Gastrocnemius medialis (tissue), 4 donors: Measurements from ENCODE around the gene MAFF. TPM values are rescaled to one million over a fixed set of nuclear protein-coding genes. Genes with fewer than 3 reads are reported as not detected.

Experiments
- ATAC-seq, 2 donors: fragments of 150-250 bp; one replicate each; pipeline ENCODE4 v1.9.1; 2016
- DNase-seq, 2 donors: peaks; one replicate each; pipeline ENCODE4 v3.0.0-alpha.2; 2019
- H3K27ac ChIP-seq, 4 donors: fragments of 200-600 bp; sonication (generic); 1 replicate in 1 of 4; 2 replicates in 3 of 4; pipeline ENCODE4 v1.5.1; 2016 to 2018; ENCODE audit warnings: mild to moderate bottlenecking in 2 of 4, moderate library complexity in 1 of 4
- H3K27me3 ChIP-seq, 3 donors: fragments of 200-600 bp; sonication (generic) in 2 of 3; 1 replicate in 1 of 3; 2 replicates in 2 of 3; pipeline versions ENCODE4 v1.5.1 to v1.6.0; 2016 to 2019; ENCODE audit warnings: mild to moderate bottlenecking in 1 of 3, moderate library complexity in 1 of 3
- H3K36me3 ChIP-seq, 2 donors: fragments of 200-600 bp; sonication (generic) in 1 of 2; one replicate each; pipeline ENCODE4 v1.5.1; 2017 to 2018
- H3K4me1 ChIP-seq, 2 donors: fragments of 200-600 bp; sonication (generic) in 1 of 2; one replicate each; pipeline ENCODE4 v1.5.1; 2016 to 2017; ENCODE audit warnings: mild to moderate bottlenecking in 2 of 2
- H3K4me3 ChIP-seq, 4 donors: fragments of 200-600 bp; sonication (generic) in 3 of 4; 1 replicate in 1 of 4; 2 replicates in 3 of 4; pipeline ENCODE4 v1.5.1; 2016 to 2019; ENCODE audit warnings: mild to moderate bottlenecking in 2 of 4
- H3K9me3 ChIP-seq, 3 donors: fragments of 200-600 bp; sonication (generic) in 2 of 3; 1 replicate in 1 of 3; 2 replicates in 2 of 3; pipeline ENCODE4 v1.5.1; 2016 to 2019
- POLR2A ChIP-seq, 2 donors: fragments of 450-650 bp; IDR thresholded peaks; one replicate each; pipeline ENCODE4 v1.6.1; 2017; ENCODE audit warnings: antibody characterized with exemption in 2 of 2, mild to moderate bottlenecking in 2 of 2, moderate library complexity in 2 of 2
- in situ Hi-C, 4 donors: fragments of 200-750 bp; cut with MboI; loops; one replicate each; pipeline versions ENCODE4 v1.15.0 to v1.8.0; 2017; ENCODE audit warnings: low sequenced_read_pairs in 4 of 4
- intact Hi-C: fragments of 100-400 bp; cut with DNase I; formaldehyde crosslinking; loops from one replicate; pipeline ENCODE4 v1.15.1; 2023; ENCODE audit warnings: low total_unique reads
- total RNA-seq, 4 donors: library from RNA; depleted of rRNA; stranded (reverse); fragments of >200 nt; gene quantifications; one replicate each; pipeline versions ENCODE4 v1.1.0 to v1.2.3, GENCODE V29; 2016
- TF ChIP-seq, protein P1 (sequence below), 5 experiments: fragments of 450-650 bp in 3 of 5; fragments of 200-600 bp in 2 of 5; sonication (generic) in 2 of 5; IDR thresholded peaks in 4 of 5; conservative IDR thresholded peaks in 1 of 5; 1 replicate in 4 of 5; 2 replicates in 1 of 5; pipeline ENCODE4 v1.5.1; 2016 to 2019; ENCODE audit warnings: antibody characterized with exemption in 5 of 5, mild to moderate bottlenecking in 3 of 5, moderate library complexity in 3 of 5

The MAFF gene
- total RNA-seq, 4 donors from 2014 or later, result 19.3 to 448 (median 33.4) TPM

DNA sequence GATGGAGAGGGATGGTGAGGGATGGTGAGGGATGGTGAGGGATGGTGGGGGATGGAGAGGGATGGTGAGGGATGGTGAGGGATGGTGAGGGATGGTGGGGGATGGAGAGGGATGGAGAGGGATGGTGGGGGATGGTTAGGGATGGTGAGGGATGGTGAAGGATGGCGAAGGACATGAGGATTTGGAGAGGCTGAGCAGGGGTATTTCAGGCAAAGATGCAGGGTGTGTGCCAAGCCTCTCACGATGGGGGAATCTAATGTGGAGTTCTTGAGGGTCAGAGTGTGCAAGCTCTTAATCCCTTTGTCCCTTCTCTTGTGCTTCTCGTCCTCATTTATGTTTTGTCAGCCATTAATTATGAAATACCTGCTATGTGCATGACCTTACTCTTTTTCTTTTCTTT, 12.7 kb upstream of the MAFF start:
- no peak for DNase-seq

DNA sequence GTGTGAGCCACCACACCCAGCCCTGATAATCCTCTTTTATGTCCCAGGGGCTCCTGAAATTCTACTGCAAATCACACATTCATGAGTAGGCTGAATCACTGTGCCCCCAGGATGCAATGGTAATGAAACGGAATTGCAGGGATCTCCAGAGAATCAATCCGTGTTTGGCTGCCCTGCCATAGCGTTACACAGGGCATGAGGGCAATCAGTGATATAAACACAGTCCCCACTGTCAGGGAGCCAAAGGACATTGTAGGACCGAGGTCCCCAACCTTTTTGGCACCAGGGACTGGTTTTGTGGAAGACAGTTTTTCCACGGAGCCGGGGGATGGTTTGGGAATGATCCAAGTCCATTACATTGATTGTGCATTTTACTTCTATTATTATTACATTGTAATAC, 11.2 kb upstream of the MAFF start:
- in situ Hi-C loops (no loop called here), intact Hi-C loops (no loop called here)
- H3K27ac ChIP-seq, result no peak overlapping the region
- no peaks in the 10 kb centered on the region for H3K36me3 ChIP-seq
- no peaks in the 10 kb centered on the region for H3K27me3 ChIP-seq
- peaks cover 23 to 36% of the 10 kb centered on the region in 2 donors for H3K4me1 ChIP-seq
- TF ChIP-seq, protein P1, sequence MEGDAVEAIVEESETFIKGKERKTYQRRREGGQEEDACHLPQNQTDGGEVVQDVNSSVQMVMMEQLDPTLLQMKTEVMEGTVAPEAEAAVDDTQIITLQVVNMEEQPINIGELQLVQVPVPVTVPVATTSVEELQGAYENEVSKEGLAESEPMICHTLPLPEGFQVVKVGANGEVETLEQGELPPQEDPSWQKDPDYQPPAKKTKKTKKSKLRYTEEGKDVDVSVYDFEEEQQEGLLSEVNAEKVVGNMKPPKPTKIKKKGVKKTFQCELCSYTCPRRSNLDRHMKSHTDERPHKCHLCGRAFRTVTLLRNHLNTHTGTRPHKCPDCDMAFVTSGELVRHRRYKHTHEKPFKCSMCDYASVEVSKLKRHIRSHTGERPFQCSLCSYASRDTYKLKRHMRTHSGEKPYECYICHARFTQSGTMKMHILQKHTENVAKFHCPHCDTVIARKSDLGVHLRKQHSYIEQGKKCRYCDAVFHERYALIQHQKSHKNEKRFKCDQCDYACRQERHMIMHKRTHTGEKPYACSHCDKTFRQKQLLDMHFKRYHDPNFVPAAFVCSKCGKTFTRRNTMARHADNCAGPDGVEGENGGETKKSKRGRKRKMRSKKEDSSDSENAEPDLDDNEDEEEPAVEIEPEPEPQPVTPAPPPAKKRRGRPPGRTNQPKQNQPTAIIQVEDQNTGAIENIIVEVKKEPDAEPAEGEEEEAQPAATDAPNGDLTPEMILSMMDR (IDR thresholded peaks at IDR 0.05 in 4 of 5, conservative IDR thresholded peaks at IDR 0.05 in 1 of 5), result no peak
- TF ChIP-seq POLR2A (IDR thresholded peaks at IDR 0.05), result no peak
- no peak for DNase-seq
- H3K4me3 ChIP-seq, result no peak overlapping the region
- ATAC-seq, result no peak
- no peaks in the 10 kb centered on the region for H3K9me3 ChIP-seq

More for the DNA sequence above, 12.7 kb upstream of the MAFF start:
- in situ Hi-C loops, result no loop called here
- TF ChIP-seq, protein P1 (IDR thresholded peaks at IDR 0.05 in 4 of 5, conservative IDR thresholded peaks at IDR 0.05 in 1 of 5), result no peak
- TF ChIP-seq POLR2A (IDR thresholded peaks at IDR 0.05), result no peak
- Histone ChIP-seq H3K36me3 (no peaks in the 10 kb centered on the region), H3K27me3 (no peaks in the 10 kb centered on the region), H3K27ac (no peak overlapping the region), H3K4me1 (peaks cover 23 to 41% of the 10 kb centered on the region in 2 donors), H3K9me3 (no peaks in the 10 kb centered on the region), H3K4me3 (no peak overlapping the region)
- no peak for ATAC-seq
- intact Hi-C loops, result no loop called here

DNA sequence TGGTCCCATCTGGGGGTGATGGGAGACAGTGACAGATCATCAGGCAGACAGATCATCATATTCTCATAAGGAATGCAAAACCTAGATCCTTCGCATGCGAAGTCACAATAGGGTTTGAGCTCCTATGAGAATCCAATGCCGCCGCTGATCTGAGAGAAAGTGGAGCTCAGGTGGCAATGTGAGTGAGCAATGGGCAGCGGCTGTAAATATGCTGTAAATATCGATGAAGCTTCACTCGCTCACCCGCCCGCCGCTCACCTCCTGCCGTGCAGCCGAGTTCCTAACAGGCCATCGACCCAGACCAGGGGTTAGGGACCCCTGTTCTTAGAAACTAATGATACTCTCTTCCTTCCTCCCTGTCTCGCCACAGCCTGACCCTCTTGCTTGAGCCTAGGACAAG, 10.7 kb upstream of the MAFF start:
- Histone ChIP-seq H3K4me3 (no peak overlapping the region), H3K9me3 (no peaks in the 10 kb centered on the region), H3K4me1 (peaks cover 23 to 36% of the 10 kb centered on the region in 2 donors), H3K27ac (no peak overlapping the region), H3K36me3 (no peaks in the 10 kb centered on the region), H3K27me3 (no peaks in the 10 kb centered on the region)
- in situ Hi-C loops, result no loop called here
- ATAC-seq (no peak), DNase-seq (no peak)
- TF ChIP-seq POLR2A (IDR thresholded peaks at IDR 0.05), result no peak
- TF ChIP-seq, protein P1 (IDR thresholded peaks at IDR 0.05 in 4 of 5, conservative IDR thresholded peaks at IDR 0.05 in 1 of 5), result no peak
- intact Hi-C loops, result no loop called here

DNA sequence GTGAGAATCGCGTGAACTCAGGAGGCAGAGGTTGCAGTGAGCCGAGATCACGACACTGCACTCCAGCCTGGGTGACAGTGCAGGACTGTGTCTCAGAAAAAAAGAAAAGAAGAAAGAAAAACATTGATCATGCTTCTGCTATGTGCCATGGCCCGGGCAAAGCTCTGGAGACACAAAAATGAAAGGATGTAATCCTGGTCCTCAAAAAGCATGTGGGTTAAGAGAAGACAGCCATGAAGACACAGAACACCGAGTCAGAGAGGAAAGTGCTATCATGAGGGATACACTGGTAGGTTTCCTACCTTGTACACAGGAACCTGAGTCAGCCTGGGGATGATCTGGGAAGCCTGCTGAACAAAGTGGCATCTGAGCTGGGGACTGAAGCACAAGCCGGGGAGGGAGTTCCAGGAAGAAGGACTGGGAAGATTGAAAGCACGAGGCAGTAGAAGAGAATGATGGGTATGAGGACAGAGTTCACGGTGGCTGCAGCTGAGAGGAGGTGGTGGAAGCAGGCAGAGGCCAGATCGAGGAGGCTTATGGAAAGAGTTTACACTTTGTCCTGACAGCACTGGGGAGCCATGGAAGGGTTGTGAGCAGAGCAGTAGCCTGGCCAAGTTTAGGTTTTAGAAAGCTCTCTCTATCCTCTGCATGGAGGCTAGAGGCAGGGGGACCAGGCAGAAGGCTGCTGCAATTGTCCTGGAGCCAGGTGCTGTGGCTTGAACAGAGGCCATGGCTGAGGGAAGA, 9.9 kb upstream of the MAFF start:
- no peak for ATAC-seq
- TF ChIP-seq, protein P1 (IDR thresholded peaks at IDR 0.05 in 4 of 5, conservative IDR thresholded peaks at IDR 0.05 in 1 of 5), result no peak
- no peak for TF ChIP-seq POLR2A (IDR thresholded peaks at IDR 0.05)
- intact Hi-C loops (loop anchor here (1.0 kb wide), 1 partner anchor 16 kb away; no protein-coding TSS in a partner anchor), in situ Hi-C loops (no loop called here)
- Histone ChIP-seq H3K27ac (peak overlapping the region in 3 of 4 donors; percentile 20 to 75 (median 67)), H3K4me1 (peaks cover 16 to 31% of the 10 kb centered on the region in 2 donors), H3K9me3 (no peaks in the 10 kb centered on the region), H3K36me3 (no peaks in the 10 kb centered on the region), H3K4me3 (no peak overlapping the region), H3K27me3 (no peaks in the 10 kb centered on the region)
- DNase-seq, result no peak
